ENCODE measurements around the gene CAND2. TPM values are rescaled to one million over a fixed set of nuclear protein-coding genes. Genes with fewer than 3 reads are reported as not detected.

Gene CAND2
- total and polyA plus RNA-seq, 2 donors (not counting 1 experiment from before 2014, with no cell fraction given): 2.5 to 16.7 TPM

GRCh38 chr3:12793701-12794100, 2.8 kb upstream of the CAND2 start:
- Histone ChIP-seq H3K9ac (ENCODE audit: insufficient read depth, low read length) (no peak overlapping the region), H3K79me2 (ENCODE audit: control insufficient read depth, insufficient read depth, low read length) (no peaks in the 10 kb centered on the region), H2AFZ (ENCODE audit: low read length) (no peak overlapping the region), H3K27me3 (ENCODE audit: control insufficient read depth, insufficient read depth, low read length) (no peaks in the 10 kb centered on the region), H3K36me3 (ENCODE audit: control insufficient read depth, insufficient read depth, low read length) (no peaks in the 10 kb centered on the region), H4K20me1 (ENCODE audit: control insufficient read depth, extremely low read depth, insufficient read depth, low read length) (no peaks in the 10 kb centered on the region), H3K4me3 (replicated peaks in 1 of 4; ENCODE audit: control extremely low read depth in 1 of 4, insufficient read depth in 1 of 4, low read depth in 3 of 4, low read length in 4 of 4) (no peak overlapping the region), H3K4me2 (ENCODE audit: extremely low read depth, insufficient read depth, low read length) (no peak overlapping the region), H3K9me3 (ENCODE audit: control insufficient read depth, insufficient read depth, low read depth, low read length) (no peaks in the 10 kb centered on the region), H3K27ac (ENCODE audit: insufficient read depth, low read length) (no peak overlapping the region), H3K4me1 (ENCODE audit: control insufficient read depth, extremely low read depth, insufficient read depth, low read length) (no peaks in the 10 kb centered on the region)
- no peak for TF ChIP-seq CTCF (conservative IDR thresholded peaks at IDR 0.05 in 1 of 2, IDR thresholded peaks at IDR 0.05 in 1 of 2; ENCODE audit: low read depth in 1 of 2, low read length in 2 of 2)
- DNase-seq (ENCODE audit: low read depth in 2 of 2): peak in 1 of 2 donors; percentile 6

- no peak overlapping the region for H3K4me2 ChIP-seq (ENCODE audit: extremely low read depth, insufficient read depth, low read length)
- no peak overlapping the region for H2AFZ ChIP-seq (ENCODE audit: low read length)
- no peak for TF ChIP-seq CTCF (conservative IDR thresholded peaks at IDR 0.05 in 1 of 2, IDR thresholded peaks at IDR 0.05 in 1 of 2; ENCODE audit: low read depth in 1 of 2, low read length in 2 of 2)
- TF ChIP-seq EZH2 (IDR thresholded peaks at IDR 0.05; ENCODE audit: low read length, missing control alignments): no peak
Measured at GRCh38 chr3:12797124-12797891, 828 bp downstream of the CAND2 start.

GRCh38 chr3:12797892-12798558, 1.5 kb downstream of the CAND2 start:
- H3K79me2 ChIP-seq (ENCODE audit: control insufficient read depth, insufficient read depth, low read length): no peaks in the 10 kb centered on the region
- no peak overlapping the region for H3K27ac ChIP-seq (ENCODE audit: insufficient read depth, low read length)
- no peak overlapping the region for H3K9ac ChIP-seq (ENCODE audit: insufficient read depth, low read length)
- TF ChIP-seq EZH2 (IDR thresholded peaks at IDR 0.05; ENCODE audit: low read length, missing control alignments): no peak
- TF ChIP-seq CTCF (conservative IDR thresholded peaks at IDR 0.05 in 1 of 2, IDR thresholded peaks at IDR 0.05 in 1 of 2; ENCODE audit: low read depth in 1 of 2, low read length in 2 of 2): no peak
- no peak overlapping the region for H3K4me3 ChIP-seq (replicated peaks in 1 of 4; ENCODE audit: control extremely low read depth in 1 of 4, insufficient read depth in 1 of 4, low read depth in 3 of 4, low read length in 4 of 4)
- H4K20me1 ChIP-seq (ENCODE audit: control insufficient read depth, extremely low read depth, insufficient read depth, low read length): no peaks in the 10 kb centered on the region
- H3K9me3 ChIP-seq (ENCODE audit: control insufficient read depth, insufficient read depth, low read depth, low read length): no peaks in the 10 kb centered on the region
- H3K4me2 ChIP-seq (ENCODE audit: extremely low read depth, insufficient read depth, low read length): no peak overlapping the region
- DNase-seq (ENCODE audit: low read depth in 2 of 2): no peak
- no peak overlapping the region for H2AFZ ChIP-seq (ENCODE audit: low read length)
- no peaks in the 10 kb centered on the region for H3K27me3 ChIP-seq (ENCODE audit: control insufficient read depth, insufficient read depth, low read length)
- H3K4me1 ChIP-seq (ENCODE audit: control insufficient read depth, extremely low read depth, insufficient read depth, low read length): no peaks in the 10 kb centered on the region
- H3K36me3 ChIP-seq (ENCODE audit: control insufficient read depth, insufficient read depth, low read length): no peaks in the 10 kb centered on the region

More at GRCh38 chr3:12797124-12797891, 828 bp downstream of the CAND2 start:
- DNase-seq (ENCODE audit: low read depth in 2 of 2): no peak
- H3K4me1 ChIP-seq (ENCODE audit: control insufficient read depth, extremely low read depth, insufficient read depth, low read length): no peaks in the 10 kb centered on the region
- no peak overlapping the region for H3K9ac ChIP-seq (ENCODE audit: insufficient read depth, low read length)
- H3K36me3 ChIP-seq (ENCODE audit: control insufficient read depth, insufficient read depth, low read length): no peaks in the 10 kb centered on the region
- H3K27ac ChIP-seq (ENCODE audit: insufficient read depth, low read length): no peak overlapping the region
- no peaks in the 10 kb centered on the region for H4K20me1 ChIP-seq (ENCODE audit: control insufficient read depth, extremely low read depth, insufficient read depth, low read length)
- no peaks in the 10 kb centered on the region for H3K79me2 ChIP-seq (ENCODE audit: control insufficient read depth, insufficient read depth, low read length)
- H3K4me3 ChIP-seq (replicated peaks in 1 of 4; ENCODE audit: control extremely low read depth in 1 of 4, insufficient read depth in 1 of 4, low read depth in 3 of 4, low read length in 4 of 4): peak overlapping the region in 2 of 4 experiments; percentile 59 to 73
- no peaks in the 10 kb centered on the region for H3K27me3 ChIP-seq (ENCODE audit: control insufficient read depth, insufficient read depth, low read length)
- no peaks in the 10 kb centered on the region for H3K9me3 ChIP-seq (ENCODE audit: control insufficient read depth, insufficient read depth, low read depth, low read length)

All from fibroblast of lung (primary cell).